Glutamatergic neuron (in vitro differentiated cells): ENCODE results near the gene DDX49. TPM values are rescaled to one million over a fixed set of nuclear protein-coding genes. Genes with fewer than 3 reads are reported as not detected.
A peak's percentile ranks its signal among the peaks of the same experiment; 100 is the strongest.

Source experiments
- DNase-seq: peaks from one replicate; pipeline ENCODE4 v3.0.0; 2022
- H3K27ac Mint-ChIP-seq: one replicate; pipeline ENCODE4 v1.8.0; 2020; ENCODE audit warnings: mild to moderate bottlenecking, mixed read lengths, inconsistent platforms; ENCODE audit not compliant: unreplicated experiment
- H3K27me3 Mint-ChIP-seq: one replicate; pipeline ENCODE4 v1.8.0; 2020; ENCODE audit warnings: mild to moderate bottlenecking, moderate library complexity, mixed read lengths, inconsistent platforms; ENCODE audit not compliant: unreplicated experiment
- H3K36me3 Mint-ChIP-seq: one replicate; pipeline ENCODE4 v1.8.0; 2020; ENCODE audit warnings: mild to moderate bottlenecking, mixed read lengths, inconsistent platforms; ENCODE audit not compliant: unreplicated experiment
- H3K4me1 Mint-ChIP-seq: one replicate; pipeline ENCODE4 v1.8.0; 2020; ENCODE audit warnings: mild to moderate bottlenecking, low read depth, mixed read lengths, inconsistent platforms; ENCODE audit not compliant: unreplicated experiment
- H3K4me3 Mint-ChIP-seq: one replicate; pipeline ENCODE4 v1.8.0; 2020; ENCODE audit warnings: mild to moderate bottlenecking, mixed read lengths, inconsistent platforms; ENCODE audit not compliant: unreplicated experiment
- H3K9me3 Mint-ChIP-seq: one replicate; pipeline ENCODE4 v1.8.0; 2020; ENCODE audit warnings: mild to moderate bottlenecking, moderate library complexity, mixed read lengths, inconsistent platforms; ENCODE audit not compliant: unreplicated experiment
- total RNA-seq: library from RNA; stranded (reverse); fragmentation: NEBNext Ultra II Directional; extraction: Animal tissue kit (Norgen Biotek cat#: 25700); gene quantifications from one replicate; pipeline ENCODE4 v1.2.1, GENCODE V29; 2021; ENCODE audit not compliant: unreplicated experiment
- TF ChIP-seq, protein P1 (sequence below): fragments of 200-600 bp; sonication (generic); IDR thresholded peaks from one replicate; pipeline ENCODE4 v1.5.0; 2021; ENCODE audit not compliant: partially characterized antibody, unreplicated experiment

The DDX49 gene
- total RNA-seq, 1 donor from 2014 or later: 51.4 TPM

DNA sequence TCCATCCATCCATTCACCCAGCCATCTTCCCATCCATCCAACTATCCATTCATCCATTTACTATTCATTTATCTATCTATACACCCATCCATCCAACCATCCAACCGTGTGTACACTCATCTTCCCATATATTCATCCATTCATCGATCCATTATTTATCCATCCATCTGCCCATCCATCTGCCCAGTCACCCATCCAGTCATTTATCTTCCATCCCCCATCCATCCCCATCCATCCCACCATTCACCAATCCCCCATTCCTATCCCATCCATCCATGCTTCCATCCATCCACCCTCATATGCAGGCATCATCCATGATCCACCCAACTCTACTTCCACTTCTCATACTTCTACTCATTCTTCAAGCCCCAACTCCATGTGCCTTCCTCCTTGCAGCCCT, 35.5 kb downstream of the DDX49 start:
- Mint-ChIP-seq H3K27ac (peak overlapping the region; percentile 24), H3K9me3 (peaks cover 6% of the 10 kb centered on the region)

GRCh38 chr19:18960370-18960769, 40.9 kb downstream of the DDX49 start:
- TF ChIP-seq, protein P1, sequence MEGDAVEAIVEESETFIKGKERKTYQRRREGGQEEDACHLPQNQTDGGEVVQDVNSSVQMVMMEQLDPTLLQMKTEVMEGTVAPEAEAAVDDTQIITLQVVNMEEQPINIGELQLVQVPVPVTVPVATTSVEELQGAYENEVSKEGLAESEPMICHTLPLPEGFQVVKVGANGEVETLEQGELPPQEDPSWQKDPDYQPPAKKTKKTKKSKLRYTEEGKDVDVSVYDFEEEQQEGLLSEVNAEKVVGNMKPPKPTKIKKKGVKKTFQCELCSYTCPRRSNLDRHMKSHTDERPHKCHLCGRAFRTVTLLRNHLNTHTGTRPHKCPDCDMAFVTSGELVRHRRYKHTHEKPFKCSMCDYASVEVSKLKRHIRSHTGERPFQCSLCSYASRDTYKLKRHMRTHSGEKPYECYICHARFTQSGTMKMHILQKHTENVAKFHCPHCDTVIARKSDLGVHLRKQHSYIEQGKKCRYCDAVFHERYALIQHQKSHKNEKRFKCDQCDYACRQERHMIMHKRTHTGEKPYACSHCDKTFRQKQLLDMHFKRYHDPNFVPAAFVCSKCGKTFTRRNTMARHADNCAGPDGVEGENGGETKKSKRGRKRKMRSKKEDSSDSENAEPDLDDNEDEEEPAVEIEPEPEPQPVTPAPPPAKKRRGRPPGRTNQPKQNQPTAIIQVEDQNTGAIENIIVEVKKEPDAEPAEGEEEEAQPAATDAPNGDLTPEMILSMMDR: no peak
- Mint-ChIP-seq H3K4me3 (no peak overlapping the region), H3K9me3 (no peaks in the 10 kb centered on the region), H3K36me3 (no peaks in the 10 kb centered on the region), H3K4me1 (no peaks in the 10 kb centered on the region), H3K27ac (no peak overlapping the region), H3K27me3 (peaks cover 11% of the 10 kb centered on the region)
- no peak for DNase-seq

More for the DNA sequence above, 35.5 kb downstream of the DDX49 start:
- no peaks in the 10 kb centered on the region for H3K4me1 Mint-ChIP-seq
- TF ChIP-seq, protein P1: no peak
- peaks cover 3% of the 10 kb centered on the region for H3K27me3 Mint-ChIP-seq
- no peak overlapping the region for H3K4me3 Mint-ChIP-seq
- peaks cover 4% of the 10 kb centered on the region for H3K36me3 Mint-ChIP-seq
- no peak for DNase-seq

DNA sequence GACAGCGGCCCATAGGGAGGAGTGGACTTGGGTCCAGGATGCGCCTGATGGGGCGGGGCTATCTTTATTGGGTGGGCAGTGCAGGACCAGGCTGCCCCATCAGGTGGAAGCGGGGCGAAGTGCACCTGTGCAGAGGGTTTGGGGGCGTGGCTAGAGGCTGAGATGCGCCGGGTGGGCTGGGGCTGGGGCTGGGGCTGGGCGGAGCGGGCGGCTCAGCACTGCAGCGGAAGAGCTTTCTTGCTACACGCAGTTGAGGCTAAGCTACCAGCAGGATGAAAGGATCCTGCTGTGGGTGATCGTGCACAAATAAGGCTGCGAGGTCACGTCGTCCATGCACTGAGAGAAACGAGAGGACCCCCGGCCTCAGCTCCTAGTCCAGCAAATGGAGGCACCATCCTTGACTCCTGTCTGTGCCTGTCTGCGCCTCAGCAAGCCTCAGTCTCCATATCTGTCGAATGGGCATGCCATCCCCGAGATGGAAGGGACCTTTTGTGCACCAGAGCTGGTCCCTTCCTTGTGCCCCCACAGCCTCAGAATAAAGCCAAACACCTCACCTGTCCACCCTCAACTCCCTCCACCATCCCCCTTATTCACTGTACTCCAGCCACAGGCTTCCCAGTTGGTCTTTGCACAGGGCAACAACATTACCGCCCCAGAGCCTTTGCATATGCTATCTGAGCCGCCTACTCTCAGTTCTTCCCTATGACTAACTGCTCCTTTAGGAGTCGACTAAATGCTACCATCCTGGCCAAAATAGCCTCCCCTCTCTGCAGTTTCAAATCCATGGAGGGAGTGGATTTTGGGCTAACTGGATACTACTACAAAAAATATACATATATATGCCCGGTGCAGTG, 42.5 kb downstream of the DDX49 start:
- DNase-seq: peak; percentile 33
- Mint-ChIP-seq H3K27me3 (peaks cover 11% of the 10 kb centered on the region), H3K9me3 (no peaks in the 10 kb centered on the region), H3K36me3 (no peaks in the 10 kb centered on the region), H3K4me3 (no peak overlapping the region), H3K27ac (no peak overlapping the region), H3K4me1 (no peaks in the 10 kb centered on the region)
- TF ChIP-seq, protein P1: no peak

DNA sequence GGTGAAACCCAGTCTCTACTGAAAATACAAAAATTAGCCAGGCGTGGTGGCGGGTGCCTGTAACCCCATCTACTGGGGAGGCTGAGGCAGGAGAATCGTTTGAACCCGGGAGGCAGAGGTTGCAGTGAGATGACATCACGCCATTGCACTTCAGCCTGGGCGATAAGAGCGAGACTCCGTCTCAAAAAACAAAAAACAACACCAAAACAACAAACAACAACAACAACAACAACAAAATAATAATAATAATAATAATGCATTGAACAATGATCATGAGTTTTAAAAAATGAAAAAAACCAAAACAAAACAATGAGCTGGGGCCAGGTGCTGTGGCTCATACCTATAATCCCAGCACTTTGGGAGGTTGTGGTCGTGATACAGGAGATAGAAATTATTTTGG, 44.6 kb downstream of the DDX49 start:
- H3K4me3 Mint-ChIP-seq: no peak overlapping the region
- H3K27me3 Mint-ChIP-seq: peaks cover 11% of the 10 kb centered on the region
- no peaks in the 10 kb centered on the region for H3K9me3 Mint-ChIP-seq
- no peak overlapping the region for H3K27ac Mint-ChIP-seq
- TF ChIP-seq, protein P1: no peak
- no peaks in the 10 kb centered on the region for H3K36me3 Mint-ChIP-seq
- no peaks in the 10 kb centered on the region for H3K4me1 Mint-ChIP-seq
- no peak for DNase-seq

GRCh38 chr19:18966307-18966706, 46.8 kb downstream of the DDX49 start:
- H3K36me3 Mint-ChIP-seq: no peaks in the 10 kb centered on the region
- peaks cover 9% of the 10 kb centered on the region for H3K27me3 Mint-ChIP-seq
- TF ChIP-seq, protein P1: no peak
- H3K27ac Mint-ChIP-seq: no peak overlapping the region
- no peaks in the 10 kb centered on the region for H3K9me3 Mint-ChIP-seq
- no peaks in the 10 kb centered on the region for H3K4me1 Mint-ChIP-seq
- no peak for DNase-seq
- H3K4me3 Mint-ChIP-seq: no peak overlapping the region
